ENCODE data around the gene DBT. TPM values are rescaled to one million over a fixed set of nuclear protein-coding genes. Genes with fewer than 3 reads are reported as not detected.
"Not testable (repeated sequence)": the region's sequence is repeated elsewhere in the genome, so short reads cannot be mapped to it uniquely, and the experiment has no call there.

The DBT gene
- total and polyA plus RNA-seq, 2 donors, result 9.0 to 16.9 TPM

DNA sequence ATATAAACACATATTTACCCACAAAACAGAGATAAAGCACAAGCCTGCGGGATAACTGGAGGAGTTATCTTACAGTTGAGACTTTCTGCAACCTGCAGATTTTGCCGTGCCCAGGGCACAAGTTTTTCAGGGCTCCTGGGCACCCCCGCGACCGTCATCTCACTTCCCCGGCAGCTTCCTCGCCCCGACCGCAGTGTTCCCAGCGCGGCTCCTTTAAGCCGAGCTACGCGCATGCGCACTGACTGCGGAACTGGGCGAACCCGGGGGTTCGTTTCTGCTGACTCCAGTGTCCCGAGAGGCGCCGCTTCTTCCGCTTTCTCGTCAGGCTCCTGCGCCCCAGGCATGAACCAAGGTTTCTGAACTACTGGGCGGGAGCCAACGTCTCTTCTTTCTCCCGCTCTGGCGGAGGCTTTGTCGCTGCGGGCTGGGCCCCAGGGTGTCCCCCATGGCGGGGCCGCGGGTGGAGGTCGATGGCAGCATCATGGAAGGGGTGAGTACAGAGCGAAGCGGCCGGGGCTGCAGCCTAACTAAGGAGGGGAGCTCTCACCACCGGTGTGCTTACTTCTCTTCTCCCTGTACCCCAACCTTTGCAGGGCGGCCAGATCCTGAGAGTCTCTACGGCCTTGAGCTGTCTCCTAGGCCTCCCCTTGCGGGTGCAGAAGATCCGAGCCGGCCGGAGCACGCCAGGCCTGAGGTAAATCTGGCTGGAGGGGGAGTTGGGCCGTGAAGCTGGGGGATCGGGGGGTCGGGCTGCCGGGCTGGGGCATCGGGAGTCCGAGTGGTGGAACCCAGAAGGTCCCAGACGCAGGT lies 16.5 kb upstream of the DBT start, which contains the start of gene RTCA:
Gene RTCA (plus strand): TSS at position 286 of the 810 bp plus-strand sequence. CDS start 160 bp downstream, at position 446.
- under 1% methylated on average over 53 of the region's 53 CpGs for WGBS

DNA sequence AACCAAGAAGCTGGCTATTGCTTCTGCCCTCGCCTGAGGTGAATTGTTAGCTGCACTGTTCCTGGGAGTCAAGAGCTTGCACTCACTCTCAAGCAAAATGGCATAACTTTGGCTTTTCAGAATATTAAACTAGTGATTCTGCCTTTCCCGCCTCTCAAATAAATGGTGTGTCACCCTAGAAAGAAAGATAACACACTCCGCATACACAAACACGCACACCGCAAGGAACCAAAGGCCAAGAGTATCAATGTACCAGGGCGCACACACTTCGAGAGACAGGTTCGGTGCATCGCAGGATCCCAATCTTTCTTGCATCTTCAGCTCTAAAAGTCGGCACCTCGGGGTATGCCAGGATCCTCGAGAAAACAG lies 15.9 kb upstream of the DBT start:
- WGBS, result 2% methylated on average over 12 of the region's 12 CpGs

More for the DNA sequence above, 16.5 kb upstream of the DBT start, which contains the start of gene RTCA:
- H3K4me3 ChIP-seq (ENCODE audit: low read depth, low read length), result peak within 1 kb of the TSS; percentile 97
- no peaks in the 10 kb centered on the region for H3K36me3 ChIP-seq (ENCODE audit: insufficient read depth)
- peak; percentile 92 for DNase-seq (ENCODE audit: extremely low spot score)
- no peaks in the 10 kb centered on the region for H3K4me1 ChIP-seq (ENCODE audit: insufficient read depth)
- H3K27ac ChIP-seq (ENCODE audit: low read depth), result peak within 1 kb of the TSS; percentile 89

DNA sequence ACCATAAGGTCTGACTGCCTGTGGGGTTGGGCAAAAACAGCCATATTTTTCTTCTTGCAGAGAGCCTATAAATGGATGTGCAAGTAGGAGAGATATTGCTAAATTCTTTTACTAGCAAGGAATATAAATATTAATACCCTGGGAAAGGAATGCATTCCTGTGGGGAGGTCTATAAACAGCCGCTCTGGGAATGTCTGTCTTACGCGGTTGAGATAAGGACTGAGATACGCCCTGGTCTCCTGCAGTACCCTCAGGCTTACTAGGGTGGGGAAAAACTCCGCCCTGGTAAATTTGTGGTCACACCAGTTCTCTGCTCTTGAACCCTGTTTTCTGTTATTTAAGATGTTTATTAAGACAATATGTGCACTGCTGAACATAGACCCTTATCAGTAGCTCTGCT lies 14.4 kb upstream of the DBT start:
- H3K36me3 ChIP-seq (ENCODE audit: insufficient read depth); H3K27ac ChIP-seq (ENCODE audit: low read depth); H3K4me1 ChIP-seq (ENCODE audit: insufficient read depth); H3K4me3 ChIP-seq (ENCODE audit: low read depth, low read length); DNase-seq (ENCODE audit: extremely low spot score): not testable (repeated sequence)
- 92% methylated on average over 5 of the region's 5 CpGs for WGBS

More for the DNA sequence above, 15.9 kb upstream of the DBT start:
- Histone ChIP-seq H3K36me3 (ENCODE audit: insufficient read depth) (no peaks in the 10 kb centered on the region), H3K27ac (ENCODE audit: low read depth) (no peak overlapping the region), H3K4me3 (ENCODE audit: low read depth, low read length) (peak overlapping the region; percentile 97), H3K4me1 (ENCODE audit: insufficient read depth) (no peaks in the 10 kb centered on the region)
- no peak for DNase-seq (ENCODE audit: extremely low spot score)

DNA sequence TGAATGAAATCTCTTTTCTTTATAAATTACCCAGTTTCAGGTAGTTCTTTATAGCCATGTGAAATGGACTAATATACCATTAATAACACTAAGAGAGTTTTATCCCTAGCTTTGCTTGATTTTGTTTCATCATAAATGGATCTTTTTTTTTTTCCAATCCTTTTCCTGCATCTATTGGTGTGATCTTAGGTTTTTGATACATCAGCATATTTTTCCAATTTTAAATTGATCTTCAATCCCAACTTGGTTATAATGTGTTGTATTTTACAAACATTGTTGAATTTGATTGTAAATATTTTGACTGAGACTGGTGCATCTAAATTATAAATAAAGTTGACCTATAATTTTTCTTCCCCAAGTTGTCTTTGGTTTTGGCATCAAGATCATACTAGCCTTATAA lies 12.1 kb upstream of the DBT start:
- Histone ChIP-seq H3K36me3 (ENCODE audit: insufficient read depth) (no peaks in the 10 kb centered on the region), H3K4me1 (ENCODE audit: insufficient read depth) (no peaks in the 10 kb centered on the region), H3K27ac (ENCODE audit: low read depth) (no peak overlapping the region), H3K4me3 (ENCODE audit: low read depth, low read length) (no peak overlapping the region)
- no peak for DNase-seq (ENCODE audit: extremely low spot score)

DNA sequence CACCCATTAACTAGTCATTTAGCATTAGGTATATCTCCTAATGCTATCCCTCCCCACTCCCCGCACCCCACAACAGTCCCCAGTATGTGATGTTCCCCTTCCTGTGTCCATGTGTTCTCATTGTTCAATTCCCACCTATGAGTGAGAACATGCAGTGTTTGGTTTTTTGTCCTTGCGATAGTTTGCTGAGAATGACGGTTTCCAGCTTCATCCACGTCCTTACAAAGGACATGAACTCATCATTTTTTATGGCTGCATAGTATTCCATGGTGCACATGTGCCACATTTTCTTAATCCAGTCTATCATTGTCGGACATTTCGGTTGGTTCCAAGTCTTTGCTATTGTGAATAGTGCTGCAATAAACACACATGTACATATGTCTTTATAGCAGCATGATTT lies 8.8 kb upstream of the DBT start:
- H3K4me3 ChIP-seq (ENCODE audit: low read depth, low read length); H3K36me3 ChIP-seq (ENCODE audit: insufficient read depth); H3K27ac ChIP-seq (ENCODE audit: low read depth); DNase-seq (ENCODE audit: extremely low spot score); H3K4me1 ChIP-seq (ENCODE audit: insufficient read depth): not testable (repeated sequence)
- WGBS, result 74% methylated on average over 6 of the region's 6 CpGs

DNA sequence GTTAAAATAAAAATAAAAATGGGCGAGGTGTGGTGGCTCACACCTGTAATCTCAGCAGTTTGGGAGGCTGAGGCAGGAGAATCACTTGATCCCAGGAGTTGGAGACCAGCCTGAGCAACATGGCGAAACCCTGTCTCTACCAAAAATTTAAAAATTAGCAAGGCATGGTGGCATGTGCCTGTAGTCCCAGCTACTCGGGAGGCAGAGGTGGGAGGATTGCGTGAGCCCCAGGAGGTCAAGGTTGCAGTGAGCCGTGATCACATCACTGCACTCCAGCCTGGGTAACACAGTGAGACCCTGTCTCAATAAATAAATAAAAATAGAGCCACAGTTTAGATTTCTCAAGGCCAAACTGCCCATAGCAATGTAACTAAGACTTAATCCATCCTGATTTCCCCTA lies 6.6 kb upstream of the DBT start:
- H3K4me3 ChIP-seq (ENCODE audit: low read depth, low read length); H3K36me3 ChIP-seq (ENCODE audit: insufficient read depth); DNase-seq (ENCODE audit: extremely low spot score); H3K27ac ChIP-seq (ENCODE audit: low read depth); H3K4me1 ChIP-seq (ENCODE audit: insufficient read depth): not testable (repeated sequence)
- 83% methylated on average over 5 of the region's 5 CpGs for WGBS

DNA sequence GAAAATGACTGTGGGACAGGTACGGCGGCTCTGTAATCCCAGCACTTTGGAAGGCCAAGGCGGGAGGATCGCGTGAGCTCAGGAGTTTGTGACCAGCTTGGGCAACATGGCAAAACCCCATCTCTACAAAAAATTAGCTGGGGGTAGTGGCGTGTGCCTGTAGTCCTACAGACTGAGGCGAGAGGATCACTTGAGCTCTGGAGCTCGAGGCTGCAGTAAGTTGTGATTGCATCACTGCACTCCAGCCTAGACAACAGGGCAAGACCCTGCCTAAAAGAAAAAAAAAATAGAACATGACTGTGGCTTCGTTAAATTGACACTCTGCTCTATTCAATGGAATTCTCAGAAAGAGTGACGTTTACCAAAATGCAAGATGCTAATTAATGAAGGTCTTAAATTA lies 3.9 kb upstream of the DBT start:
- H3K4me3 ChIP-seq (ENCODE audit: low read depth, low read length), result no peak overlapping the region
- DNase-seq (ENCODE audit: extremely low spot score), result no peak
- 60% methylated on average over 10 of the region's 10 CpGs for WGBS
- no peaks in the 10 kb centered on the region for H3K36me3 ChIP-seq (ENCODE audit: insufficient read depth)
- peaks cover 3% of the 10 kb centered on the region for H3K4me1 ChIP-seq (ENCODE audit: insufficient read depth)
- no peak overlapping the region for H3K27ac ChIP-seq (ENCODE audit: low read depth)

DNA sequence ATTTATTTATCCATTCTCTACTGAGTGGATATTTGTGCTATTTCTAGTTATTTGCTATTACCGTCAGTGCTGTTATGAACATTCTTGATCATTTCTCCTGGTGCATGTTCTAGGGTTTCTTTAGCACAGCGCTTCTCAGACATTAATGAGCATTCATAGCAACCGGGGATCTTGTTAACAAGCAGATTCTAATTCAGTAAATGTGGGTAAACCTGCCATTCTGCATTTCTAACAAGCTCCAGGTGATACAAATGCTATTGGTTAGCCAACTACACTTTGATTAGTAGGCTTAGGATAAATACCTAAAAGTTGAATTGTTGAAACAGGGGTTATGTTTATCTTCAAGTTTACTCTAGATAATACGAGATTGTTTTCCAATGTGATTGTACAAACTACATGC lies 3.3 kb upstream of the DBT start:
- H3K36me3 ChIP-seq (ENCODE audit: insufficient read depth), result no peaks in the 10 kb centered on the region
- WGBS, result 58% methylated on average over 4 of the region's 4 CpGs

DNA sequence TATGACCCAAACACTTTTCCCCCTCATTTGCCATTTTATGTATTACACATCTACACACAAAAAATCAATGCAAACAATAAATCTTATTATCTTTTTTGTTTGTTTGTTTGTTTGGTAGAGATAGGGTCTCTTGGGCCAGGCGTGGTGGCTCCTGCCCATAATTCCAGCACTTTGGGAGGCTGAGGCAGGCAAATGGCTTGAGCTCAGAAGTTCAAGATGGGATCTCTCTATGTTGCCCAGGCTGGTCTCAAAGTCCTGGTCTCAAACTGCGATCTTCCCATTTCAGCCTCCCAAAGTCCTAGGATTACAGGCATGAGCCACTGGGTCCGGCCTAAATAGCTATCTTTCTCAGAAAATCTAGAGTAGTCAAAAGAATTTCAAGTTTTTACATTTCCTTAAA lies 1.2 kb upstream of the DBT start:
- no peak for DNase-seq (ENCODE audit: extremely low spot score)
- no peak overlapping the region for H3K4me3 ChIP-seq (ENCODE audit: low read depth, low read length)
- no peaks in the 10 kb centered on the region for H3K36me3 ChIP-seq (ENCODE audit: insufficient read depth)
- WGBS, result 86% methylated on average over 3 of the region's 3 CpGs
- H3K4me1 ChIP-seq (ENCODE audit: insufficient read depth), result peaks cover 3% of the 10 kb centered on the region
- H3K27ac ChIP-seq (ENCODE audit: low read depth), result no peak overlapping the region

More for the DNA sequence above, 3.3 kb upstream of the DBT start:
- peaks cover 3% of the 10 kb centered on the region for H3K4me1 ChIP-seq (ENCODE audit: insufficient read depth)
- DNase-seq (ENCODE audit: extremely low spot score), result no peak
- H3K4me3 ChIP-seq (ENCODE audit: low read depth, low read length), result no peak overlapping the region
- no peak overlapping the region for H3K27ac ChIP-seq (ENCODE audit: low read depth)

DNA sequence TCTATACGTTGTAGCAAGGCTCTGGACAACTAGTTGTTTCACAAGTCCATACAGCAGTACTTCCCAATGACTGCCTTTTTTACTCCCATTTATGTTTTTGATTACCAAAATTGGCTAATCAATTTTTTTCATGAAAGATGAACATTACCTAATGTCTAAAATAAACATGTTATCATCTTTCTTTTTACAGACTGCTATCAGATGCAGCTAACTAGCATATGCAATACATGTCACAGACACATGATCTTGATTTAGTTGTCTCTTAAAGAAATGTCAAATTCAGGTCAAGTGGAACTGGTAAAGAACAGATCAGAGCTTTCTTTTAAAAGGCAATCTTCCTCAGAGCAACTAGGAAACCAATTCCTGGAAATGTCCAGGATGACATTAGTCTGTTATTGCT lies 630 bp upstream of the DBT start:
- Histone ChIP-seq H3K4me1 (ENCODE audit: insufficient read depth) (peaks cover 3% of the 10 kb centered on the region), H3K36me3 (ENCODE audit: insufficient read depth) (no peaks in the 10 kb centered on the region), H3K4me3 (ENCODE audit: low read depth, low read length) (peak overlapping the region; percentile 61), H3K27ac (ENCODE audit: low read depth) (no peak overlapping the region)
- DNase-seq (ENCODE audit: extremely low spot score), result no peak
- 0% methylated on average over 1 of the region's 1 CpG for WGBS

DNA sequence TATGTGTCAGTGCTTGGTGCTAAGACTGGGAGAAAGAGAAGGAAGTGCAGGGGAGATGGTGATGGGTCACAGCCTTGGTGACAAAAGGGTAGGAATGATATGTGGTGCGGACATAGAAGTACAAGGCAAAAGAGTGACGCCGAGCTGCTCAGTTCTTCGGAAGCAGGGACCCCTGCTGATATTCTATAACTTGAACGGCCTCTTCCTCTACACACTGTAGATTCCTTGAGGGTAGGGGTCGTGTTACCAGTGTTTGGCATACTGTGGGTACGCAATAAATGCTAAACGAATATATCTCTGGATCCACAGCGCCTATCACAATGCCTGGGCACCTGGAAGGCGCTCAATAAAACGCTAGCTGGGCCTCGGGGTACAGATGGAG lies 488 bp downstream of the DBT start:
- Histone ChIP-seq H3K27ac (ENCODE audit: low read depth) (peak overlapping the region; percentile 72), H3K4me1 (ENCODE audit: insufficient read depth) (peaks cover 3% of the 10 kb centered on the region), H3K4me3 (ENCODE audit: low read depth, low read length) (peak overlapping the region; percentile 61), H3K36me3 (ENCODE audit: insufficient read depth) (no peaks in the 10 kb centered on the region)
- no peak for DNase-seq (ENCODE audit: extremely low spot score)
- WGBS, result 0% methylated on average over 12 of the region's 12 CpGs

DNA sequence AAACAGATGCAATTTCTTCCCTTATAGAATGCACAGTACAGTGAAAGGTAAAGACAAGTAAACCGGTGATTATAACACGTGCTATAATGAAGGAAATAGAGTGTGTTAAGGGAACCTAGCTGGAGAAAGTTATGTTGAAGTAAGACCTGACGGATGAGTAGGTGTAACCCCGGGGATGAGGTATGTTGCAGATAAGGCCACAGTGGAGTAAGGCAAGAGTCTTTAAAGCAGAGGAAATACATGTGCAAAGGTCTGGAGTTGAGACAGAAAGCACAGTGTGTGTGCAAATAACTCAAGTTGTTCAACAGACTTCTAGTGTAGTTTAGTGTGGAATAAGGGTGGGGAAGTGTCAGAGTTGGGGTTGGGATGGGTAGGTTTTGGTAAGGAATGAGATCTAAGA lies 2.9 kb downstream of the DBT start:
- Histone ChIP-seq H3K4me1 (ENCODE audit: insufficient read depth) (peaks cover 3% of the 10 kb centered on the region), H3K36me3 (ENCODE audit: insufficient read depth) (no peaks in the 10 kb centered on the region), H3K27ac (ENCODE audit: low read depth) (no peak overlapping the region), H3K4me3 (ENCODE audit: low read depth, low read length) (no peak overlapping the region)
- DNase-seq (ENCODE audit: extremely low spot score), result no peak
- WGBS, result 84% methylated on average over 4 of the region's 4 CpGs

DNA sequence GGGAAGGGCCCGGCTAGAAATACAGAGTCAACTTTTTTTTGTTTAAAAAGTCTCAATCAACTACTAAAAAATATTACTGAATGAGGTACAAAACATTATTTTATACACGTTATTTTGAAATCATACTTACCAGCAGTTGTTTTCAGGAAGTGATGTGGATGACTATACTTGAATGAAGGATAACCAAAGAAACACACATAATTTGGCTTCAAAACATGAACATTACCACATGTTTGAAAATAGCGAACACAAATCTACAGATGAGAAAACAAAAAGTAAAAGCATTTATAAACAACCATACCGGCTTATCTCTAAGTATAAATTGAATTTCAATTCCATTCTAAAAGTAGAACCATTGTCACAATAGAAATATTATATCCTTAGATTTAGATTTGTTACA lies 9.0 kb downstream of the DBT start:
- no peak overlapping the region for H3K27ac ChIP-seq (ENCODE audit: low read depth)
- 69% methylated on average over 4 of the region's 4 CpGs for WGBS
- DNase-seq (ENCODE audit: extremely low spot score), result no peak
- H3K4me1 ChIP-seq (ENCODE audit: insufficient read depth), result no peaks in the 10 kb centered on the region
- H3K4me3 ChIP-seq (ENCODE audit: low read depth, low read length), result no peak overlapping the region
- H3K36me3 ChIP-seq (ENCODE audit: insufficient read depth), result peaks cover 1% of the 10 kb centered on the region

DNA sequence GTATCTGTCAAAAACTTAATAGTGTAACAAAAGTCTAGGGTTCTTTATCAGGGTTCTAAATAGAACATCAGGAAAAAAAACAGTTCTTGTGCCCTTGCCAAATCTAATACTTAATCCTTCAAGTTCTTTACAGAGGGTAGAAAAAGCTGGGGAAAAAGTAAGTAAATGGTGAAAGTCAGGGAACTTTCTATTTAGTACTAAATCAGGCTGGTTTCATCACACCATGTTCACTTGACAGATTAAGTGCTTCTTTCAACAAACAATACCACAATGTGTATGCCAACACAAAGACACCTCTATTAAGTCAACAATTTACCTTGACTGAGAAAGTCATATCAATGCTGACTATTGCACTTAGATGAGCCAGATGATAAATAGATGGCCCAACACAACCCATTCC lies 9.7 kb downstream of the DBT start:
- Histone ChIP-seq H3K4me3 (ENCODE audit: low read depth, low read length) (no peak overlapping the region), H3K4me1 (ENCODE audit: insufficient read depth) (no peaks in the 10 kb centered on the region), H3K36me3 (ENCODE audit: insufficient read depth) (peaks cover 1% of the 10 kb centered on the region), H3K27ac (ENCODE audit: low read depth) (no peak overlapping the region)
- DNase-seq (ENCODE audit: extremely low spot score), result no peak
